GM12878 (cell line): ENCODE data around the gene HESX1. TPM values are rescaled to one million over a fixed set of nuclear protein-coding genes. Genes with fewer than 3 reads are reported as not detected.

Source experiments
- ATAC-seq: fragments of 200-7000 bp; cut with Tn5 transposase; 3 replicates; pipeline ENCODE4 v1.9.1; 2020; ENCODE audit warnings: mild to moderate bottlenecking, moderate library complexity
- BruUV-seq: library from RNA; stranded (reverse); fragments of 400-500 nt; replicated peaks from 2 replicates; lab custom pipeline; 2021; lab: Mats Ljungman, UMichigan
- CTCF ChIA-PET: fragments of 300-600 bp; sonication (Branson Sonifier 250); formaldehyde crosslinking; extraction: SDS; loops from one replicate; lab custom pipeline; 2021; ENCODE audit warnings: inconsistent platforms; lab: Yijun Ruan, JAX
- POLR2A ChIA-PET: fragments of 350-600 bp; formaldehyde crosslinking; extraction: SDS; loops from one replicate; lab custom pipeline; 2021; ENCODE audit warnings: inconsistent platforms; lab: Charles Lee
- RAD21 ChIA-PET: fragments of 300-600 bp; sonication (Branson Sonifier 250); formaldehyde crosslinking; loops from one replicate; lab custom pipeline; 2023; ENCODE audit warnings: antibody characterized with exemption; ENCODE audit not compliant: unreplicated experiment; lab: Charles Lee
- SMC1A ChIA-PET: fragments of 300-600 bp; sonication (Branson Sonifier 250); formaldehyde crosslinking; loops from one replicate; lab custom pipeline; 2023; ENCODE audit not compliant: unreplicated experiment, uncharacterized antibody; lab: Charles Lee
- DNase-seq: peaks from one replicate; pipeline ENCODE4 v3.0.0-alpha.2; 2011; ENCODE audit warnings: low read depth, low spot score
- FAIRE-seq: peaks from 3 replicates; lab custom pipeline; 2011; peaks lifted over from hg19 to GRCh38; lab: Jason Lieb, UNC
- H2AFZ ChIP-seq: 2 replicates; pipeline ENCODE4 v1.6.0; 2011; ENCODE audit warnings: low read depth, low read length, control low read depth; ENCODE audit not compliant: control insufficient read depth
- H3K27ac ChIP-seq: 2 replicates; pipeline ENCODE4 v1.5.1; 2011; ENCODE audit warnings: control low read depth; ENCODE audit not compliant: control insufficient read depth, insufficient read depth
- H3K27me3 ChIP-seq, 2 experiments: replicated peaks in 1 of 2; 2 replicates each; pipeline versions ENCODE4 v1.6.0 to v1.6.1; 2011; ENCODE audit warnings: low read length in 1 of 2; ENCODE audit not compliant: control insufficient read depth in 2 of 2, insufficient read depth in 2 of 2
- H3K36me3 ChIP-seq, 2 experiments: 2 replicates each; pipeline ENCODE4 v1.5.1; 2011; ENCODE audit warnings: low read length in 1 of 2; ENCODE audit not compliant: control insufficient read depth in 2 of 2, insufficient read depth in 2 of 2
- H3K4me1 ChIP-seq: 2 replicates; pipeline ENCODE4 v1.6.1; 2011; ENCODE audit warnings: mild to moderate bottlenecking, low read length, moderate library complexity, mixed read lengths; ENCODE audit not compliant: control insufficient read depth, insufficient read depth
- H3K4me2 ChIP-seq: 2 replicates; pipeline ENCODE4 v1.6.0; 2011; ENCODE audit warnings: control low read depth; ENCODE audit not compliant: control insufficient read depth, insufficient read depth
- H3K4me3 ChIP-seq: fragments of 200-600 bp; sonication (generic); 2 replicates; pipeline ENCODE4 v1.5.1; 2016
- H3K79me2 ChIP-seq: 2 replicates; pipeline ENCODE4 v1.6.0; 2011; ENCODE audit warnings: low read length; ENCODE audit not compliant: control insufficient read depth, insufficient read depth
- H3K9ac ChIP-seq: 2 replicates; pipeline ENCODE4 v1.8.0; 2011; ENCODE audit warnings: low read length, control low read depth, mixed read lengths; ENCODE audit not compliant: control insufficient read depth, insufficient read depth
- H3K9me3 ChIP-seq: replicated peaks from 3 replicates; pipeline ENCODE4 v1.5.1; 2011; ENCODE audit warnings: mild to moderate bottlenecking, low read length; ENCODE audit not compliant: control insufficient read depth, insufficient read depth
- H4K20me1 ChIP-seq: 2 replicates; pipeline ENCODE4 v1.6.0; 2011; ENCODE audit not compliant: control insufficient read depth, insufficient read depth
- ASH2L ChIP-seq: fragments of 300-600, 200-600 bp; sonication (generic); IDR thresholded peaks from 2 replicates; pipeline ENCODE4 v1.6.1; 2017; ENCODE audit warnings: low read depth, mild to moderate bottlenecking, borderline replicate concordance
- BHLHE40 ChIP-seq, 2 experiments: fragments of 450-650 bp in 1 of 2; IDR thresholded peaks; 2 replicates each; pipeline ENCODE4 v1.6.1; 2011 to 2017; ENCODE audit warnings: low read depth in 2 of 2, borderline replicate concordance in 1 of 2, improper control_type of control experiment in 1 of 2, low read length in 1 of 2, mild to moderate bottlenecking in 1 of 2
- BMI1 ChIP-seq: fragments of 450-650 bp; IDR thresholded peaks from 2 replicates; pipeline ENCODE4 v1.6.1; 2016; ENCODE audit warnings: mild to moderate bottlenecking, moderate library complexity, borderline replicate concordance
- E4F1 ChIP-seq: fragments of 450-650 bp; IDR thresholded peaks from 2 replicates; pipeline ENCODE4 v1.6.1; 2018; ENCODE audit warnings: borderline replicate concordance, mild to moderate bottlenecking; ENCODE audit not compliant: partially characterized antibody
- HCFC1 ChIP-seq: fragments of 150-350 bp; IDR thresholded peaks from 2 replicates; pipeline ENCODE4 v1.6.1; 2014; ENCODE audit warnings: low read length
- IRF3 ChIP-seq: fragments of 450-650 bp; IDR thresholded peaks from 2 replicates; pipeline ENCODE4 v1.6.1; 2014; ENCODE audit warnings: mild to moderate bottlenecking
- MEF2A ChIP-seq: IDR thresholded peaks from 2 replicates; pipeline ENCODE4 v1.6.1; 2011; ENCODE audit warnings: low read depth, mild to moderate bottlenecking, low read length, moderate library complexity; ENCODE audit not compliant: insufficient read depth
- MEF2B ChIP-seq: fragments of 450-650 bp; IDR thresholded peaks from 2 replicates; pipeline ENCODE4 v1.6.1; 2018; ENCODE audit warnings: mild to moderate bottlenecking, moderate library complexity; ENCODE audit not compliant: partially characterized antibody, poor library complexity, severe bottlenecking
- MLLT1 ChIP-seq: fragments of 450-650 bp; IDR thresholded peaks from 2 replicates; pipeline ENCODE4 v1.6.1; 2016; ENCODE audit warnings: mild to moderate bottlenecking
- POU2F2 ChIP-seq: IDR thresholded peaks from 3 replicates; pipeline ENCODE4 v1.6.1; 2011; ENCODE audit warnings: low read depth, mild to moderate bottlenecking, low read length, borderline replicate concordance
- RBBP5 ChIP-seq: fragments of 200-600 bp; sonication (generic); conservative IDR thresholded peaks from 2 replicates; pipeline ENCODE4 v1.6.1; 2016
- RFX5 ChIP-seq: IDR thresholded peaks from 2 replicates; pipeline ENCODE4 v1.6.1; 2011; ENCODE audit warnings: low read depth, low read length, improper control_type of control experiment
- SPI1 ChIP-seq: IDR thresholded peaks from 2 replicates; pipeline ENCODE4 v1.6.1; 2011; ENCODE audit warnings: low read depth, mild to moderate bottlenecking, low read length, moderate library complexity, borderline replicate concordance; ENCODE audit not compliant: insufficient read depth
- TAF1 ChIP-seq: IDR thresholded peaks from 2 replicates; pipeline ENCODE4 v1.6.1; 2011; ENCODE audit warnings: mild to moderate bottlenecking, low read depth, low read length, borderline replicate concordance
- YY1 ChIP-seq: IDR thresholded peaks from 2 replicates; pipeline ENCODE4 v1.6.1; 2011; ENCODE audit warnings: low read depth, mild to moderate bottlenecking, low read length
- ZNF384 ChIP-seq: IDR thresholded peaks from 2 replicates; pipeline ENCODE4 v1.6.1; 2012; ENCODE audit warnings: low read depth, mild to moderate bottlenecking, low read length, improper control_type of control experiment, borderline replicate concordance
- WGBS: methylation state at CpG from one replicate; pipeline ENCODE4 v1.1.6; 2016; ENCODE audit warnings: low lambda C conversion rate; ENCODE audit not compliant: insufficient replicate concordance, insufficient coverage; ENCODE audit errors: missing lambda C conversion rate; 5-methylcytosine and 5-hydroxymethylcytosine counted together
- in situ Hi-C: fragments of 300-500 bp; cut with MboI; formaldehyde crosslinking; loops from 9 replicates; pipeline ENCODE4 v1.14.3; 2018; ENCODE audit warnings: mixed read lengths
- intact Hi-C: fragments of 100-400 bp; cut with micrococcal nuclease; formaldehyde crosslinking; loops from one replicate; pipeline ENCODE4 v1.14.2; 2022; ENCODE audit not compliant: unreplicated experiment
- polyA plus RNA-seq, 11 experiments: library from polyadenylated mRNA; depleted of rRNA in 4 of 11; unstranded in 6 of 11; stranded (reverse) in 5 of 11; fragments of >200 nt; fragmentation: Nextera tagmentation in 4 of 11; fragmentation: Illumina TruSeq in 1 of 11; extraction: Ambion mirVana in 4 of 11; extraction: Trizol in 1 of 11; gene quantifications; 1 replicate in 1 of 11; 2 replicates in 10 of 11; pipeline versions ENCODE4 v1.2.1 to v1.2.3, GENCODE V29; 2011 to 2016; ENCODE audit warnings: inconsistent platforms in 2 of 11, missing spikeins in 2 of 11, low read depth in 1 of 11
- total RNA-seq, 4 experiments: library from RNA; depleted of rRNA in 3 of 4; stranded (reverse); fragments of >200 nt in 3 of 4; fragmentation: Illumina TruSeq in 1 of 4; extraction: Trizol in 1 of 4; gene quantifications; 2 replicates each; pipeline versions ENCODE4 v1.2.1 to v1.2.3, GENCODE V29; 2013 to 2021

The HESX1 gene
- total and polyA plus RNA-seq, 10 of the 15 experiments (the other 5 are each of a cell fraction or from before 2014, with no cell fraction given), result 2.5 to 5.9 (median 4.3) TPM

GRCh38 chr3:57234613-57235575, 35.1 kb upstream of the HESX1 start:
- CTCF ChIA-PET, result interaction anchor here (0.6 to 1.6 kb wide), 3 partner anchors 8 to 163 kb away, joined by 3 to 6 read pairs (median 6); no protein-coding TSS in a partner anchor
- H3K4me3 ChIP-seq, result peak overlapping the region; percentile 38; the same call in 1 of the 2 replicates
- in situ Hi-C loops, result no loop called here
- TF ChIP-seq ZNF384, result peak; percentile 63; the same call in 1 of the 2 replicates
- TF ChIP-seq YY1, result peak; percentile 92
- TF ChIP-seq ASH2L, result no peak
- TF ChIP-seq MLLT1, result peak; percentile 64; the same call in 1 of the 2 replicates
- no peak for TF ChIP-seq RFX5
- TF ChIP-seq SPI1, result 0 out of 2 replicates have a peak, but pooled peaks have one; percentile 19
- TF ChIP-seq HCFC1, result no peak
- no peak for TF ChIP-seq E4F1
- peak; percentile 69 for TF ChIP-seq MEF2A
- TF ChIP-seq IRF3, result no peak
- peak; percentile 17; the same call in 1 of the 2 replicates for TF ChIP-seq TAF1
- no peak for TF ChIP-seq BMI1
- peak; percentile 59 for TF ChIP-seq MEF2B
- no peak for TF ChIP-seq POU2F2
- TF ChIP-seq BHLHE40 (IDR thresholded peaks at IDR 0.05; ENCODE audit: borderline replicate concordance in 1 of 2, low read depth in 2 of 2, low read length in 1 of 2), result peak in 1 of 2 experiments; percentile 86; a peak in 2 of 4 replicates
- no peak for TF ChIP-seq RBBP5

More at GRCh38 chr3:57234613-57235575, 35.1 kb upstream of the HESX1 start:
- DNase-seq (no peak), FAIRE-seq (no peak), ATAC-seq (peak; percentile 89)
- Histone ChIP-seq H3K9me3 (no peaks in the 10 kb centered on the region; the same call in 2 of the 3 replicates), H3K36me3 (peaks cover 0 to 22% of the 10 kb centered on the region in 2 experiments; a peak in 2 of 4 replicates), H3K9ac (peak overlapping the region; percentile 49; the same call in 1 of the 2 replicates), H2AFZ (peak overlapping the region; percentile 68), H3K4me2 (peak overlapping the region; percentile 66), H3K4me1 (peaks cover 2% of the 10 kb centered on the region; the same call in 1 of the 2 replicates), H3K27ac (peak overlapping the region; percentile 76), H3K79me2 (peaks cover 40% of the 10 kb centered on the region), H3K27me3 (no peaks in the 10 kb centered on the region), H4K20me1 (no peaks in the 10 kb centered on the region)
- ChIA-PET RAD21 (interaction anchor here (1.0 to 1.8 kb wide), 2 partner anchors 38 to 162 kb away, joined by 3 to 10 read pairs; no protein-coding TSS in a partner anchor), POLR2A (interaction anchor here (0.6 to 3.2 kb wide), 7 partner anchors 9 to 553 kb away, joined by 3 to 15 read pairs (median 4); no protein-coding TSS in a partner anchor), SMC1A (interaction anchor here (0.6 to 1.8 kb wide), 5 partner anchors 10 to 592 kb away, joined by 3 to 5 read pairs (median 3); no protein-coding TSS in a partner anchor)
- intact Hi-C loops, result no loop called here
- no TSS peak for BruUV-seq
- WGBS, result 48% methylated on average over 13 of the region's 13 CpGs
